GM12878 (cell line): Measurements from ENCODE around the gene INTU. TPM values are rescaled to one million over a fixed set of nuclear protein-coding genes. Genes with fewer than 3 reads are reported as not detected.

ENCODE experiments used
- ATAC-seq: fragments of 200-7000 bp; cut with Tn5 transposase; 3 replicates; pipeline ENCODE4 v1.9.1; 2020; ENCODE audit warnings: mild to moderate bottlenecking, moderate library complexity
- BruUV-seq: library from RNA; stranded (reverse); fragments of 400-500 nt; replicated peaks from 2 replicates; lab custom pipeline; 2021; lab: Mats Ljungman, UMichigan
- CTCF ChIA-PET: fragments of 300-600 bp; sonication (Branson Sonifier 250); formaldehyde crosslinking; extraction: SDS; loops from one replicate; lab custom pipeline; 2021; ENCODE audit warnings: inconsistent platforms; lab: Yijun Ruan, JAX
- POLR2A ChIA-PET: fragments of 350-600 bp; formaldehyde crosslinking; extraction: SDS; loops from one replicate; lab custom pipeline; 2021; ENCODE audit warnings: inconsistent platforms; lab: Charles Lee
- RAD21 ChIA-PET: fragments of 300-600 bp; sonication (Branson Sonifier 250); formaldehyde crosslinking; loops from one replicate; lab custom pipeline; 2023; ENCODE audit warnings: antibody characterized with exemption; ENCODE audit not compliant: unreplicated experiment; lab: Charles Lee
- SMC1A ChIA-PET: fragments of 300-600 bp; sonication (Branson Sonifier 250); formaldehyde crosslinking; loops from one replicate; lab custom pipeline; 2023; ENCODE audit not compliant: unreplicated experiment, uncharacterized antibody; lab: Charles Lee
- DNase-seq: peaks from one replicate; pipeline ENCODE4 v3.0.0-alpha.2; 2011; ENCODE audit warnings: low read depth, low spot score
- FAIRE-seq: peaks from 3 replicates; lab custom pipeline; 2011; peaks lifted over from hg19 to GRCh38; lab: Jason Lieb, UNC
- H2AFZ ChIP-seq: 2 replicates; pipeline ENCODE4 v1.6.0; 2011; ENCODE audit warnings: low read depth, low read length, control low read depth; ENCODE audit not compliant: control insufficient read depth
- H3K27ac ChIP-seq: 2 replicates; pipeline ENCODE4 v1.5.1; 2011; ENCODE audit warnings: control low read depth; ENCODE audit not compliant: control insufficient read depth, insufficient read depth
- H3K27me3 ChIP-seq, 2 experiments: replicated peaks in 1 of 2; 2 replicates each; pipeline versions ENCODE4 v1.6.0 to v1.6.1; 2011; ENCODE audit warnings: low read length in 1 of 2; ENCODE audit not compliant: control insufficient read depth in 2 of 2, insufficient read depth in 2 of 2
- H3K36me3 ChIP-seq, 2 experiments: 2 replicates each; pipeline ENCODE4 v1.5.1; 2011; ENCODE audit warnings: low read length in 1 of 2; ENCODE audit not compliant: control insufficient read depth in 2 of 2, insufficient read depth in 2 of 2
- H3K4me1 ChIP-seq: 2 replicates; pipeline ENCODE4 v1.6.1; 2011; ENCODE audit warnings: mild to moderate bottlenecking, low read length, moderate library complexity, mixed read lengths; ENCODE audit not compliant: control insufficient read depth, insufficient read depth
- H3K4me2 ChIP-seq: 2 replicates; pipeline ENCODE4 v1.6.0; 2011; ENCODE audit warnings: control low read depth; ENCODE audit not compliant: control insufficient read depth, insufficient read depth
- H3K4me3 ChIP-seq: fragments of 200-600 bp; sonication (generic); 2 replicates; pipeline ENCODE4 v1.5.1; 2016
- H3K79me2 ChIP-seq: 2 replicates; pipeline ENCODE4 v1.6.0; 2011; ENCODE audit warnings: low read length; ENCODE audit not compliant: control insufficient read depth, insufficient read depth
- H3K9ac ChIP-seq: 2 replicates; pipeline ENCODE4 v1.8.0; 2011; ENCODE audit warnings: low read length, control low read depth, mixed read lengths; ENCODE audit not compliant: control insufficient read depth, insufficient read depth
- H3K9me3 ChIP-seq: replicated peaks from 3 replicates; pipeline ENCODE4 v1.5.1; 2011; ENCODE audit warnings: mild to moderate bottlenecking, low read length; ENCODE audit not compliant: control insufficient read depth, insufficient read depth
- H4K20me1 ChIP-seq: 2 replicates; pipeline ENCODE4 v1.6.0; 2011; ENCODE audit not compliant: control insufficient read depth, insufficient read depth
- ATF7 ChIP-seq: fragments of 450-650 bp; IDR thresholded peaks from 2 replicates; pipeline ENCODE4 v1.6.1; 2016; ENCODE audit warnings: low read depth, mild to moderate bottlenecking
- BCL11A ChIP-seq: IDR thresholded peaks from 2 replicates; pipeline ENCODE4 v1.6.1; 2011; ENCODE audit warnings: low read depth, low read length
- CHD4 ChIP-seq: fragments of 200-600 bp; sonication (generic); IDR thresholded peaks from 2 replicates; pipeline ENCODE4 v1.6.1; 2016; ENCODE audit warnings: mild to moderate bottlenecking
- EP300 ChIP-seq, 2 experiments: fragments of 150-350 bp in 1 of 2; IDR thresholded peaks; 2 replicates each; pipeline ENCODE4 v1.6.1; 2011 to 2012; ENCODE audit warnings: low read depth in 2 of 2, low read length in 2 of 2, borderline replicate concordance in 1 of 2, improper control_type of control experiment in 1 of 2, inconsistent platforms in 1 of 2; ENCODE audit not compliant: control insufficient read depth in 1 of 2
- FOXM1 ChIP-seq: IDR thresholded peaks from 2 replicates; pipeline ENCODE4 v1.6.1; 2012; ENCODE audit warnings: low read depth, mild to moderate bottlenecking, inconsistent platforms, low read length, moderate library complexity
- HDAC2 ChIP-seq: fragments of 200-600 bp; sonication (generic); IDR thresholded peaks from 2 replicates; pipeline ENCODE4 v1.6.1; 2017
- JUNB ChIP-seq: IDR thresholded peaks from 2 replicates; pipeline ENCODE4 v1.6.1; 2016; ENCODE audit warnings: antibody characterized with exemption, mild to moderate bottlenecking
- KDM1A ChIP-seq: fragments of 200-600 bp; sonication (generic); IDR thresholded peaks from 2 replicates; pipeline ENCODE4 v1.6.1; 2016; ENCODE audit warnings: borderline replicate concordance
- MTA2 ChIP-seq: fragments of 450-650 bp; IDR thresholded peaks from 2 replicates; pipeline ENCODE4 v1.6.1; 2016; ENCODE audit warnings: low read depth, mild to moderate bottlenecking, moderate library complexity
- NFYB ChIP-seq: IDR thresholded peaks from 2 replicates; pipeline ENCODE4 v1.6.1; 2011; ENCODE audit warnings: low read depth, mild to moderate bottlenecking, low read length, improper control_type of control experiment, moderate library complexity; ENCODE audit not compliant: insufficient read depth
- PKNOX1 ChIP-seq: fragments of 450-650 bp; IDR thresholded peaks from 2 replicates; pipeline ENCODE4 v1.6.1; 2016; ENCODE audit warnings: mild to moderate bottlenecking
- RCOR1 ChIP-seq: conservative IDR thresholded peaks from 2 replicates; pipeline ENCODE4 v1.6.1; 2012; ENCODE audit warnings: low read depth, low read length, improper control_type of control experiment
- RUNX3 ChIP-seq: IDR thresholded peaks from 2 replicates; pipeline ENCODE4 v1.6.1; 2012; ENCODE audit warnings: low read length, inconsistent platforms
- SUPT20H ChIP-seq: IDR thresholded peaks from 2 replicates; pipeline ENCODE4 v1.6.1; 2011; ENCODE audit warnings: low read depth, mild to moderate bottlenecking, low read length, moderate library complexity, borderline replicate concordance; ENCODE audit not compliant: control insufficient read depth
- TCF12 ChIP-seq: IDR thresholded peaks from 2 replicates; pipeline ENCODE4 v1.6.1; 2011; ENCODE audit warnings: low read depth, mild to moderate bottlenecking, low read length
- YY1 ChIP-seq: IDR thresholded peaks from 2 replicates; pipeline ENCODE4 v1.6.1; 2011; ENCODE audit warnings: low read depth, mild to moderate bottlenecking, low read length
- ZNF207 ChIP-seq: fragments of 450-650 bp; IDR thresholded peaks from 2 replicates; pipeline ENCODE4 v1.6.1; 2014; ENCODE audit warnings: antibody characterized with exemption, mild to moderate bottlenecking, borderline replicate concordance
- ZNF622 ChIP-seq: fragments of 450-650 bp; IDR thresholded peaks from 2 replicates; pipeline ENCODE4 v1.6.1; 2017; ENCODE audit warnings: mild to moderate bottlenecking, inconsistent platforms
- ZSCAN29 ChIP-seq: fragments of 450-650 bp; IDR thresholded peaks from 2 replicates; pipeline ENCODE4 v1.6.1; 2017; ENCODE audit warnings: mild to moderate bottlenecking, moderate library complexity
- WGBS: methylation state at CpG from one replicate; pipeline ENCODE4 v1.1.6; 2016; ENCODE audit warnings: low lambda C conversion rate; ENCODE audit not compliant: insufficient replicate concordance, insufficient coverage; ENCODE audit errors: missing lambda C conversion rate; 5-methylcytosine and 5-hydroxymethylcytosine counted together
- in situ Hi-C: fragments of 300-500 bp; cut with MboI; formaldehyde crosslinking; loops from 9 replicates; pipeline ENCODE4 v1.14.3; 2018; ENCODE audit warnings: mixed read lengths
- intact Hi-C: fragments of 100-400 bp; cut with micrococcal nuclease; formaldehyde crosslinking; loops from one replicate; pipeline ENCODE4 v1.14.2; 2022; ENCODE audit not compliant: unreplicated experiment
- polyA plus RNA-seq, 11 experiments: library from polyadenylated mRNA; depleted of rRNA in 4 of 11; unstranded in 6 of 11; stranded (reverse) in 5 of 11; fragments of >200 nt; fragmentation: Nextera tagmentation in 4 of 11; fragmentation: Illumina TruSeq in 1 of 11; extraction: Ambion mirVana in 4 of 11; extraction: Trizol in 1 of 11; gene quantifications; 1 replicate in 1 of 11; 2 replicates in 10 of 11; pipeline versions ENCODE4 v1.2.1 to v1.2.3, GENCODE V29; 2011 to 2016; ENCODE audit warnings: inconsistent platforms in 2 of 11, missing spikeins in 2 of 11, low read depth in 1 of 11
- total RNA-seq, 4 experiments: library from RNA; depleted of rRNA in 3 of 4; stranded (reverse); fragments of >200 nt in 3 of 4; fragmentation: Illumina TruSeq in 1 of 4; extraction: Trizol in 1 of 4; gene quantifications; 2 replicates each; pipeline versions ENCODE4 v1.2.1 to v1.2.3, GENCODE V29; 2013 to 2021

The INTU gene
- total and polyA plus RNA-seq, 10 of the 15 experiments (the other 5 are each of a cell fraction or from before 2014, with no cell fraction given), result under 0.01 to 0.15 (median 0.01) TPM; not detected in 4

GRCh38 chr4:127771535-127772275 is 138.9 kb downstream of the INTU start:
- TF ChIP-seq ZNF207 (no peak), TCF12 (no peak), RCOR1 (no peak), PKNOX1 (peak; percentile 79), ZNF622 (no peak), EP300 (IDR thresholded peaks at IDR 0.05; ENCODE audit: borderline replicate concordance in 1 of 2, control insufficient read depth in 1 of 2, low read depth in 2 of 2, low read length in 2 of 2) (0 out of 4 replicates have a peak, but pooled peaks of 1 of the 2 experiments have one; percentile 12), RUNX3 (no peak), KDM1A (no peak), ZSCAN29 (no peak), NFYB (no peak), MTA2 (no peak), FOXM1 (no peak), HDAC2 (no peak), SUPT20H (no peak), BCL11A (no peak), JUNB (no peak), CHD4 (no peak), YY1 (no peak), ATF7 (peak; percentile 97)
- Histone ChIP-seq H3K36me3 (no peaks in the 10 kb centered on the region), H3K4me1 (no peaks in the 10 kb centered on the region), H4K20me1 (no peaks in the 10 kb centered on the region), H3K27me3 (no peaks in the 10 kb centered on the region; a peak in 1 of 4 replicates), H3K9me3 (no peaks in the 10 kb centered on the region), H2AFZ (no peak overlapping the region), H3K79me2 (no peaks in the 10 kb centered on the region), H3K4me2 (no peak overlapping the region), H3K9ac (no peak overlapping the region), H3K4me3 (no peak overlapping the region), H3K27ac (no peak overlapping the region)
- ChIA-PET RAD21 (no interaction called here), CTCF (no interaction called here), POLR2A (no interaction called here), SMC1A (interaction anchor here (0.6 kb wide), 2 partner anchors 45 to 46 kb away, joined by 3 read pairs; no protein-coding TSS in a partner anchor)
- in situ Hi-C loops (no loop called here), intact Hi-C loops (no loop called here)
- DNase-seq, result no peak
- no peak for FAIRE-seq
- peak; percentile 60 for ATAC-seq
- 33% methylated on average over 4 of the region's 4 CpGs for WGBS
- no TSS peak for BruUV-seq
